Adipose tissue (tissue), 3 donors: ENCODE data around the gene SYNDIG1L. TPM values are rescaled to one million over a fixed set of nuclear protein-coding genes. Genes with fewer than 3 reads are reported as not detected.

Experiments
- H3K27ac ChIP-seq: one replicate; pipeline ENCODE4 v1.5.1; 2013; ENCODE audit warnings: low read depth, low read length
- WGBS, 3 donors: extraction: QIAGEN DNeasy Blood & Tissue Kit; methylation state at CpG; one replicate each; pipeline ENCODE4 v1.1.7; 2013; 5-methylcytosine and 5-hydroxymethylcytosine counted together
- polyA plus RNA-seq, 3 donors: library from polyadenylated mRNA; stranded (reverse); fragments of 200-250 nt; gene quantifications; one replicate each; pipeline ENCODE4 v1.2.3, GENCODE V29; 2013
- donor health status: healthy with polysubstance abuse.
- donor health status: Bipolar disorder and iron deficiency.
- donor health status: healthy.

The SYNDIG1L gene
- polyA plus RNA-seq, 3 donors: 0.10 TPM; not detected in 1

GRCh38 chr14:74438351-74438915, 12.4 kb upstream of the SYNDIG1L start:
- 51 to 79% (median 67%) methylated on average over 3 of the region's 3 CpGs for WGBS, 3 donors
- H3K27ac ChIP-seq: no peak overlapping the region

- WGBS, 3 donors: 20 to 31% (median 30%) methylated on average over 3 of the region's 3 CpGs
Measured at GRCh38 chr14:74437496-74438053, 11.6 kb upstream of the SYNDIG1L start.

GRCh38 chr14:74434294-74434693, 8.3 kb upstream of the SYNDIG1L start:
- 34 to 43% (median 35%) methylated on average over 2 of the region's 2 CpGs for WGBS, 3 donors
- H3K27ac ChIP-seq: no peak overlapping the region

More at GRCh38 chr14:74437496-74438053, 11.6 kb upstream of the SYNDIG1L start:
- no peak overlapping the region for H3K27ac ChIP-seq

- H3K27ac ChIP-seq: no peak overlapping the region
- WGBS, 3 donors: 87 to 90% (median 90%) methylated on average over 7 of the region's 7 CpGs
Measured at GRCh38 chr14:74429991-74430390, 4.0 kb upstream of the SYNDIG1L start.

GRCh38 chr14:74429221-74429691, 3.2 kb upstream of the SYNDIG1L start:
- WGBS, 3 donors: 49 to 51% (median 50%) methylated on average over 4 of the region's 4 CpGs
- H3K27ac ChIP-seq: no peak overlapping the region

- WGBS, 3 donors: 86 to 92% (median 90%) methylated on average over 1 of the region's 1 CpG
- H3K27ac ChIP-seq: no peak overlapping the region
Measured at GRCh38 chr14:74427651-74428050, 1.6 kb upstream of the SYNDIG1L start.

GRCh38 chr14:74425525-74426201, 347 bp downstream of the SYNDIG1L start:
- no peak overlapping the region for H3K27ac ChIP-seq
- 3 to 7% (median 5%) methylated on average over 23 to 66 of the region's 66 CpGs for WGBS, 3 donors

GRCh38 chr14:74424606-74425005, 1.4 kb downstream of the SYNDIG1L start:
- no peak overlapping the region for H3K27ac ChIP-seq
- WGBS, 3 donors: 81 to 87% (median 82%) methylated on average over 3 of the region's 3 CpGs

- WGBS, 3 donors: 78 to 88% (median 85%) methylated on average over 7 of the region's 7 CpGs
Measured at GRCh38 chr14:74423246-74423645, 2.8 kb downstream of the SYNDIG1L start.

GRCh38 chr14:74421981-74422380, 4.0 kb downstream of the SYNDIG1L start:
- WGBS, 3 donors: 38 to 77% (median 73%) methylated on average over 5 of the region's 5 CpGs

More at GRCh38 chr14:74423246-74423645, 2.8 kb downstream of the SYNDIG1L start:
- H3K27ac ChIP-seq: no peak overlapping the region

GRCh38 chr14:74419086-74419485, 6.9 kb downstream of the SYNDIG1L start:
- no peak overlapping the region for H3K27ac ChIP-seq
- WGBS, 3 donors: 41 to 63% (median 55%) methylated on average over 5 of the region's 5 CpGs

More at GRCh38 chr14:74421981-74422380, 4.0 kb downstream of the SYNDIG1L start:
- H3K27ac ChIP-seq: no peak overlapping the region

GRCh38 chr14:74418031-74418430, 8.0 kb downstream of the SYNDIG1L start:
- no peak overlapping the region for H3K27ac ChIP-seq
- 32 to 54% (median 42%) methylated on average over 8 of the region's 8 CpGs for WGBS, 3 donors

GRCh38 chr14:74417611-74418010, 8.4 kb downstream of the SYNDIG1L start:
- WGBS, 3 donors: 22 to 46% (median 31%) methylated on average over 3 of the region's 3 CpGs
- H3K27ac ChIP-seq: no peak overlapping the region

- no peak overlapping the region for H3K27ac ChIP-seq
- 61 to 67% (median 67%) methylated on average over 1 of the region's 1 CpG for WGBS, 3 donors
Measured at GRCh38 chr14:74417201-74417600, 8.8 kb downstream of the SYNDIG1L start.

GRCh38 chr14:74415115-74415437, 10.9 kb downstream of the SYNDIG1L start:
- H3K27ac ChIP-seq: no peak overlapping the region
- WGBS, 3 donors: 41 to 56% (median 43%) methylated on average over 4 of the region's 4 CpGs

GRCh38 chr14:74414403-74415114, 11.5 kb downstream of the SYNDIG1L start:
- 63 to 73% (median 73%) methylated on average over 7 of the region's 7 CpGs for WGBS, 3 donors
- no peak overlapping the region for H3K27ac ChIP-seq

- 68 to 82% (median 76%) methylated on average over 4 of the region's 4 CpGs for WGBS, 3 donors
- H3K27ac ChIP-seq: no peak overlapping the region
Measured at GRCh38 chr14:74413627-74414026, 12.4 kb downstream of the SYNDIG1L start.

GRCh38 chr14:74412753-74413152, 13.3 kb downstream of the SYNDIG1L start:
- no peak overlapping the region for H3K27ac ChIP-seq
- WGBS, 3 donors: 71 to 80% (median 77%) methylated on average over 2 of the region's 2 CpGs

- 76 to 81% (median 80%) methylated on average over 7 of the region's 7 CpGs for WGBS, 3 donors
- H3K27ac ChIP-seq: no peak overlapping the region
Measured at GRCh38 chr14:74411671-74412070, 14.3 kb downstream of the SYNDIG1L start.
